HG03025 (cell line): Measurements from ENCODE around the gene GXYLT1.
"Not testable (repeated sequence)": the region's sequence is repeated elsewhere in the genome, so short reads cannot be mapped to it uniquely, and the experiment has no call there.

Experiments used
- ATAC-seq: cut with Tn5 transposase; IDR thresholded peaks from one replicate; pipeline ENCODE4 v1.9.1; 2021; ENCODE audit warnings: mild to moderate bottlenecking, moderate library complexity; ENCODE audit not compliant: unreplicated experiment, low FRiP score

GXYLT1 gene, protein sequence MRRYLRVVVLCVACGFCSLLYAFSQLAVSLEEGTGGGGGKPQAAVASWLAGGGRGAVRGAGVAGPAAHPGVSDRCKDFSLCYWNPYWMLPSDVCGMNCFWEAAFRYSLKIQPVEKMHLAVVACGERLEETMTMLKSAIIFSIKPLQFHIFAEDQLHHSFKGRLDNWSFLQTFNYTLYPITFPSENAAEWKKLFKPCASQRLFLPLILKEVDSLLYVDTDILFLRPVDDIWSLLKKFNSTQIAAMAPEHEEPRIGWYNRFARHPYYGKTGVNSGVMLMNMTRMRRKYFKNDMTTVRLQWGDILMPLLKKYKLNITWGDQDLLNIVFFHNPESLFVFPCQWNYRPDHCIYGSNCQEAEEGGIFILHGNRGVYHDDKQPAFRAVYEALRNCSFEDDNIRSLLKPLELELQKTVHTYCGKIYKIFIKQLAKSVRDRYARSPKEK

DNA sequence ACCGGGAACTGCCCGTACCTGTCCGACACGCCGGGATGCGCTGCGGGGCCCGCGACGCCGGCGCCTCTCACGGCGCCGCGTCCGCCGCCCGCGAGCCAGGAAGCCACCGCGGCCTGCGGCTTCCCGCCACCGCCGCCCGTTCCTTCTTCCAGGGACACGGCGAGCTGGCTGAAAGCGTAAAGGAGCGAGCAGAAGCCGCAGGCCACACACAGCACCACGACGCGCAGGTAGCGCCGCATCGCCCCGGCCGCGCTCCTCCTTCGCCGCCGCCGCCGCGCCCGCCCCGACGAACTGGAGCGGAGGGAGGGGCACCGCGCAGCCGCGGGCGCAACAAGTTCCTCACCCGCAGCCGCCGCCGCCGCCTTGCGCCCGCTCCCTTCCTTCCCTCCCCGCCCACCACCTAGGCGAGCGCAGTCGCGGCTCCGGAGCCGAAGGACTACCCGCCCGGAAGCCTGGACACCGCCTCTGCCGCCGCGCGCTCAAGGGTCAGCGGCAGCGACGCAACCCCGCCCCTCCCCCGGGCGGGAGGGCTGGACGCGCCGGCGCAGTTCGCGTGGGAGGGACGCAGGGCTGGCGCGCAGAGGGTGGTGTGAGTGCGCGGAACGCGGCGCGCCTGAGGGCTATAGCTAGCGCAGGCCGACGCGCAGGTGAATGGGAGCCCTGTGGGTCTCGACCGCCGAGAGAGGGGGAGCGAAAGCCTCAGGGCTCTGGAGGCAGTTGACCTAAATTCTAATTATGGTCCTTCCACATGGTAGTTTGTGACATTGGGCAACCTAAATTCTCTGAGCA, at the start of gene GXYLT1:
TSS of gene GXYLT1 (minus strand) at position 467 of the 789 bp plus-strand sequence. CDS start at position 239, 228 bp downstream.
- peak; percentile 91 for ATAC-seq

DNA sequence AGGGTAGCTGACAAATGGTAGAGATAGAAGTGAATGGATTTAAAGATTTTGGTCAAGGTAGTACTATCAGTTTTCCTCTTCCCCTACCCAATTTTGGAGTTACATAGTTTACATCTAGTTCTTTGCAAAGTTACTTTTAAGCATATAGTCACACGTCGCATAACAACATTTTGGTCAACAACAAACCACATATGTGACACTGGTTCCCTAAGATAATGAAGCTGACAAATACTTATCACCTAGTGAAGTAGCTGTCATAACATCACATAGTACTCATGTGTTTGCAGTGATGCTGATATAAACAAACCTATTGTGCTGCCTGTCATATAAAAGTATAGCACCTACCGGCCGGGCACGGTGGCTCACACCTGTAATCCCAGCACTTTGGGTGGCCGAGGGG, 48.0 kb upstream of the GXYLT1 start:
- no peak for ATAC-seq

DNA sequence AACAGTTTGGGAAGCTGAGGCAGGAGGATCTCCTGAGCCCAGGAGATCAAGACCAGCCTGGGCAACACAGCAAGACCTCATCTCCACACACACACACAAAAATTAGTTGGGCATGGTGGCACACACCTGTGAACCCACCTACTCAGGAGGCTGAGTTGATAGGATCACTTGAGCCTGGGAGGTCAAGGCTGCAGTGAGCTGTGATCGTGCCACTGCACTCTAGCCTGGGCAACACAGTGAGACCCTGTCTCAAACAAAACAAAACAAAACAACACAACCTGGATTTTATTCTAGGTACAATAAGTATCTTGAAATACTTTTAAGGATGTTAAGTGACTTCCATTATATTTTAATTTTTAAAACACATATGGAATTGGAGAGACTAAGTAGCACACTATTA, 47.6 kb upstream of the GXYLT1 start:
- ATAC-seq, result no peak

DNA sequence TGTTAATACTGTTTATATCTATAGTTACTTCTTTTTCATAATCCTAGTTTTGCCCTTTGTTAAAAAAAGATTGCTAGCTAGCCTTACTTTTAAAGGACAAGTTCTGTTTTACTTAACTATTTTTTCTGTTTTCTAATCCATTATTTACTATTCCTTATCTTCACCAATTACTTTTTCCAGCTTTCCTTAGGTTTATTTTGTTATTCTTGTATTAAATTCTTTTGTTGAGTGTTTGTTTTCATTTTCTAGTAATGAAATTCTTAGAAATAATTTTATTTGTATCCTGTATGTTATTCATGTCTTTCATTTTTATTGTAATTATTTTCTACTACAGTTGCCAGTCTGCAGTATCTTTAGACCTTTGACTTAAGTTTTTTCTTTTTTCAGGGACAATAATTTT, 45.7 kb upstream of the GXYLT1 start:
- ATAC-seq, result no peak

DNA sequence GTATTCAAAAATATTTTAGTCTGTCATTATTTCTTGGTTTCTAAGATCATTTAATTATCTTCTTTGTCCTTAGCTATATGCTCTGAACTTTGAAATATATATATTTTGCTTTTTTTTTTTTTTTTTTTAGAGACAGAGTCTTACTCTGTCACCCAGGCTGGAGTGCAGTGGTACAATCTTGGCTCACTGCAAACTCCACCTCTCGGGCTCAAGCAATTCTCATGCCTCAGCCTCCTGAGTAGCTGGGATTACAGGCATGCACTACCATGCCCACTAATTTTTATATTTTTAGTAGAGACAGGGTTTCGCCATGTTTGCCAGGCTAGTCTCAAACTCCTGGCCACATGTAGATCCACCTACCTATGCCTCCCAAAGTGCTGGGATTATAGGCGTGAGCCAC, 43.6 kb upstream of the GXYLT1 start:
- ATAC-seq, result not testable (repeated sequence)

DNA sequence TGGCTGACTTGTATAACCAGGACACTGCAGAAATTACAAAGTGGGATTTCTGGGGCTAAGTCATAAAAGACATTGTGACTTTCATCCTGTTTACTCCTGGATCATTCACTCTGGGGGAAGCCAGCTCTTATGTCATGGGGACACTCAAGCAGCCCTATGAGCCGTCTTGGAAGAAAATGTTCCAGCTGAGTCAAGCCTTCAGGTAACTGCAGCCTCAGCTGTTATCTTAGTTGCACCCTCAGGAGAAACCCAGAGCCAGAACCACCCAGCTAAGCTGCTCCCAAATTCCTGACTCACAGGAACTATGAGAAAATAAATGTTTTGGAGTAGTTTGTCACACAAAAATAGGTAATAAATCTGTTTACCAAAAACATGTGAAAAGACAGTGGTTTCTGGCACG, 43.1 kb upstream of the GXYLT1 start:
- no peak for ATAC-seq

DNA sequence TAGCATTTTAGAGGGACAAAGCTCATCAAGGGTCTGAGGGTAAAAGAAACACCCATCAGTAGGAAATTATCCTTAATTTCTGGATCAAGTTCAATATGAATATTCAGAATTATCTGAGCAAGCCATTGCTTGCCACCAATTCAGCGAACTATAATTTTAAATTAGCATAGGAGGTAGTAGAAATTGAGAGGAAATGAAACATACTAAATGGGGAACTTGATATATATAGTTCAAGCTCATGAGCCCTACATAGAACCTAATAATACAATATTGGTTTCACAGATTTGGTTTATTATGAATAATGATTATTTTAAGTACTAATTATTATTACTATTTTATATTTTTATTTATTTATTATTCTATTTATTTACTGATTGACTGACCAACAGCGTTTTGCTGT, 42.1 kb upstream of the GXYLT1 start:
- no peak for ATAC-seq

DNA sequence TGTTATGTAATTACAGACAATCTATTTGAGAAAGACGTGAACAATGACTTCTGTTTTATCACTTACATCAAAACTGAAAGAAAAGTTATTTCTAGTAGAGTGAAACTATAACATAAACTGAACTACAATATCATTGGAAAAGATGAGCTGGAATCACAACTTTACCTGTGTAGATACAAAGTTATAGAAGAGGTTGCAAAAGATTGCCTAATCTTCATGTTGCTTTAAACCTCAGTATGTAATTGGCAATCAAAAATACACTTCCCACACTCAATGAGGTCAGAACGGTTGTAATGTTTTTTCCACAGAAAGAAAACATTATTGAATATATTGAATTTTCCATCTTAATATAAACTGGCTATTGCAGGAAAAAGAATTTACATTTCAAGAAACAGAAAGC, 37.7 kb upstream of the GXYLT1 start:
- no peak for ATAC-seq

DNA sequence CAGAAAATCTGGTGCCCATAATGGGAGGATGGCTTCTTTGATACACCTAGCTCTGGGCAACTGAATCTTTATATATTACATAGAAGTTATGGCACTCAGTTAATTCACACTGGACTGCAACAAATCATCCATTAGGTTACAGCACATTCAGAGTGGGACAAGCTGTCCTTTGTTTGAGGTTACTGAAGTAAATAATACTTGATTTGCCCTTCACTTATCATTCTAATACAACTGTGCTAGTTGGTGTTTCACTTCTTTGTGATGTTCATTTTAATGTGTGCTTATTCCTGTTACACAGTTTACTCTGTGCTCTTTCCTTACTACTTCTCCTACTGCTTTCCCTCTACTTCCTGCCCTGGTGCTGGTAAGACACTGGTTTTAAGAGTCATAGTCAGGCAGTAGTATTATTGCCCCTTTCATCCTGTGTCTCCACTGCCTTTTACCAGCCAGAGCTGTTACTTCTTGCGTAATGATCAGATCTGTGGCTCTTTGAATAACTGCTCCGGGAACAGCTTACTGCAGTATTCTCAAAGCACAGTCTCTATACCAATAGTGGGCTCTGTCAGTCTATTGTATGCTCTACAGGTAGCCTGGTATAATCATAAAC, 36.4 kb upstream of the GXYLT1 start:
- ATAC-seq, result no peak

DNA sequence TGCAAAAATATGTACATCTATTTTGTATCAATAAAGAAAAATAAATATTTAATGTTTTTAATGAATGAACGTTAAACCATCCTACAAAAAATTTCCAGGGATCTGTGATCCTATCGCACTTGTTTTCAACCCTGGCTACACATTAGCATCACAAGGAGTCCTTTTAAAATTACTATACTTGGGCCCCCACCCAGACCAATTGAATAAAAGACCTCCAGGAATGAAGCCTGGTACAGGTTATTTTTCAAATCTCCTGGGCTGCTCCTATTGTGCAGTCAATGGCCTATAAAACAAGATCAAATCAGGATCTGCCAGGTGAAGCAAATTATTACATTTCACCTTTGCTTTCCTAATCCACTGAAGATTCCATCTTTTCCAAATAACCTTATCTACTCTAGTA, 33.4 kb upstream of the GXYLT1 start:
- ATAC-seq, result no peak

DNA sequence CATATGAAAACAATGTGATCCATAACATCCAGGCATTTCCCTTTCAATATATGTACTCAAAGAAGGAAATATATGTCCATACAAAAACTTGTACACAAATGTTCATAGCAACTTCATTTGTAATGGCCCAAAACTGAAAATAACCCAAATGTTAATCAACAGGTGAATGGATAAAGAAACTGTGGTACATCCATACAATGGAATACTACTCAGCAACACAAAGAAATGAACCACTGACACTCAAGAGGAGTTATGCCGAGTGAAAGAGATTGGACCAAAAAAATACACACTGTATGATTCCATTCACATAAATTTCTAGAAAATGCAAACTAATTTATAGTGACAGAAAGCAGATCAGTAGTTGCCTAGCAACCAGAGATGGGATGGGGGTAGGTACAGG, 30.3 kb upstream of the GXYLT1 start:
- no peak for ATAC-seq

DNA sequence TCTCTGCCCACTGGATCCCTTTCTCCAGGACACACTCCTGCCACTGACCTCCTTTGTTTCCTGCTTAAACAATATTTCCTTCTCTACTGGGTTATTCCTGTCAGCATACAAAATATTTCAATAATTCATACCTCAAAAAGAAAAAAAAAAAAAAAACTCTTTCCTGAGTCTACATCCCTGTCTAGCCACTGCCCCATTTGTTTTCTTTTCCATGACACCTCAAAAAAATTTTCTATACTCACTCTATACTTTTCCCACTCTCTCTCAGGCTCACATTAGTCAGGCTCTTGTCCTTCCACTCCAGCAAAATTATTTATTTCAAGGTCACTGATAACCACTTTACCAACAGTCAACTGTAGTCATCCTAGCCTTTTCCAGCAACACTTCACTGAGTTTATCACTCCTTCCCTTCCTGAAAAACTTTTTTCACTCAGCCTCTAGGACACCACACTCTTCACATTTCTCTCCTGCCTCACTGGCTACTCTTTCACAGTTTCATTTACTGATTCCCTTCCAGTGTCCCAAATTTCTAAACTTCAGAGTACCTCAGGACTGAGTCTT, 29.4 kb upstream of the GXYLT1 start:
- ATAC-seq, result no peak

DNA sequence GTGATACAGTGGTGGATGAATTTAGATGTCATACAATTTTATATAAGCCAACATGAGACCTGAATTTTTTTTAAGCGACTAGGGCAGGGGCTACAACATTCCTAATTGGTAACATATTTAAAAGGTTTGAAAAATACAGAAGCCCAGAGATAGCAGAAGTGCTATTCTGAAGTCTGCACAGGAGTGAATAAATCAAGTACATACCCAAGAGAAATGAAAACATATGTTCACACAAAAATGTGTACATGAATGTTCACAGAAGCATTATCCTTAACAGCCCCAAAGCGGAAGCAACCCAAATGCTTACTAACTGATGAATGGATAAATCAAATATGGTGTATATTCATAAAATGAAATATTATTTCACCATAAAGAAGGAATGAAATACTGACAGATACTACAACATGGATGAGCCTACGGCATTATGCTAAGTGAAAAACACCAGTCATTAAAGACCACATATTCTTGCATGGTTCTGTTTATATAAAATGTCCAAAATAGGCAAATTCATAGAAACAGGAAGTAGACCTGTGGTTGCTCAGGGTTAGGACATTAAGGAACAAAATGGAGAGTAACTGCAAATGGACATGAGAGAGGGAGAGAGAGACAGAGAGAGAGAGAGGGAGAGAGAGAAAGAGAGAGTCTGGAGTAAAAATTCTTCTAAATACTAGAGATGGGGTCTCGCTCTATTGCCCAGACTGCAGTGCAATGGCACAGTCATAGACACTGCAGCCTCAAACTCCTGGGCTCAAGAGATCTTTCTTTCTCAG, 28.0 kb upstream of the GXYLT1 start:
- no peak for ATAC-seq

DNA sequence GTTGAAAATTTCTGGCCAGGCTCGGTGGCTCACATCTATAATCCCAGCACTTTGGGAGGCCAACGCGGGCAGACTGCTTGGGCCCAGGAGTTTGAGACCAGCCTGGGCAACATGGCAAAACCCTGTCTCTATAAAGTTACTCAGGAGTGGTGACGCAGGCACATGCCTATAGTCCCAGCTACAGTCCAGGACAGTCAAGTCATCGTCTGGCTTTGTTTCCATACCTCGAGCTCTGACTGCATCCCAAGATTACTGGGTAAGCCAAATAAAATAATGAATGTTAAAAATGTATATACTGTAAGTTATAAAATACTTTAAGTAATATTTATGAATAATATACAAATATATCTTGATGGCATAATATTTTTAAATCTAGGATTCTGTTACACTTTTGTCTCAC, 23.0 kb upstream of the GXYLT1 start:
- ATAC-seq, result no peak

DNA sequence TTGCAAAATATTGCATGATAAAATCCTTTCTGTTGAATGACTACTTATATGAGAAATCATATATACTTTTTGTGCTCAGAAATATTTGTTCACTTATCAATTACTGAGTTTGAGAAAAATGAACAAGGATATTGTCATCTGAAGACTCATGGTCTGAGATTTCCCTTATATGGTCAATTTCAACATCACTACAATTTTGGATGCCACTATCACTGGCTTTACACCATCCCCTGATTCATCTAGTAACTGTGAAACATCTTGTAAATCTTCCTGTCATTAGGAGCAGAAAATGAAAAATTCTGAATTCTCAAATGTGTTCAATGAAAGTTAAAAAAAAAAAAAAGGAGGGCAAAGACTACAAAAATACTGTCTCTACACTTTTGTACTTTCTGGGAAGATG, 21.8 kb upstream of the GXYLT1 start:
- no peak for ATAC-seq

DNA sequence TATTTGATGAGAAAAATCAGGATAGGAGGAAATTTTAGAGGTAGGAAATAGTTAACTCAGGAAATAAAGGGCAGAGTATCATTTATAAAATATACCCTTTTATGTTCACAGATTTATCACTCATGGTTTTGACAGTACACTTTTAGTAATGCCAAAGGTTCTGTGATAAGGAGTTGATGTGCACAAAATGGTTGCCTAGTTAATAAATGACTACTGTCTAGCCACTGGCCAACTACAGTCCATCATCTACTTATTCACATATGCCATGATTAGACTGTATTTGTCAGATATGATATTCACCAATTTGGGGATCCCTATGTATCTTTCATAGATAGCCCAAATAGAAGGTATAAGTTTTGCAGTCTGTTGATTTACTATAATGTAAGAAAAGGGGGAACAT, 19.2 kb upstream of the GXYLT1 start:
- ATAC-seq, result no peak

DNA sequence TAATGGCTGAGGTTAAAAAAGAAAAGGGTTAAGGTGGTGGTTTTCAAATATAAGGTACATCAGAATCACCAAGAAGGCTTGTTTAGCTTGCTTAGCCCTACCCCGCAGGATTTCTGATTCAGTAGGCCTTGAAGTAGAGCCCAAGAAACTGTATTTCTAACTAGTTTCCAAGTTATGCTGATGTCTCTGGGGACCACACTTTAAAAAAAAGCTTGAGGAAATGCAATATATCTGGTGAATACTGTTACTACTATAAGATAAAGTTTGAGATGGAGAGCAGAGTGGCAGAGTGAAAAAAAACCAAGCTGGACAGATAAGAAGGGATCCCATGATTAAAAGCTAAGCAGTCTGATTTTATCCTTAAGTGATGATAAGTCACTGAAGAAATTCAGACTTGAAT, 18.3 kb upstream of the GXYLT1 start:
- no peak for ATAC-seq

DNA sequence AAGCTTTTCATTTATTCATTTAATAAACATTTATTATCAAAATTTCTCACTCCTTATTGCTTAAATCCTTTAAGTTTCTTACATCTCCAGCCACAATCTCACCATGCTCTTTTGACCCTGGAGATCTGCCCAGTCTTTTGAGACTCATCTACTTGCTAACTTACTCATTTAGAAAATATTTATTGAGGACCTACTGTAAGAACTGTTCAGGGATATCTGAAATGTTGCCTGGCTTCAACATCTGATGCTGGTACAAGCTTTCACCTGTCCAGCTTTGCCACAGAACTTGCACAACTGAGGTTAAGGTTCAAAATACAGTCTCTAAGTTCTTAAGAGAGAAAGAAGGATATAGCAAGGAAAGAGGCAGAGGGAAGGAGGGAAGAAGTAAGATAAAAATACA, 17.5 kb upstream of the GXYLT1 start:
- ATAC-seq, result no peak

DNA sequence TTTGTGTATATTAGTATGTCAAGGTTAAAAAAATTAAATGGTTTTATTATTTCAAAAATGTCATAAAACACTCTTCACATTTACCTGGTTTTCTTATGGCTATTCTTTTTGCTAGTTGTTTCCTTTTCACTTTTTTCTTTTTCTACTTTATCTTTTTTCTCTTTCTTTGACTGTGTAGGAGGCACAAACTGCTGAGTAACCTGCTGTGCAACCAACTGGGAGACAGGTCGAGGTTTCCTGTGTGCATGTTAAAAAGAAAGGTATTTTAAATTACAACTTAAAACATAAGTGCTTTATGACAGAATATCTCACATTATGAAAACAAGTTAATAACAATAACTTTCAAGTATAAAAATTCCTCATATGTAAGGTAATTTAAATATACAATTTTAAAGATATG, 16.9 kb upstream of the GXYLT1 start:
- ATAC-seq, result no peak

DNA sequence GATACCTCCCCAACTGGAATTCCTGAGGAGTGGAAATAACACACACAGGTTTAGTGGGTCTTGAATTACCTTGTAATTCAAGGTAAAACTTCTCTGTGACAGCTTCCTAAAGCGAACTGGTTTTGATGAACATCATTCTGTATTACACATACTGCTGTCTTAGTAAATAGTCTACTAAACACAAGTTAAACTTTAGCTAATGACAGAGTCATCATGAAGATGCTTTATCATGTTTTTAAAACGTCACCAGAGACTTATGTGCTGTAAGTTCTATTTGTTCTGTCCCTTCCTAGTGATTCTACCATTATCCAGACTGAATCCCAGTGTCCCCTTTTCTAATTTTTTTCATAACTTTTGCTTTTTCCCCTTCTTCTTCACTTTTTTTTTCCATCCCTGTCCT, 11.6 kb upstream of the GXYLT1 start:
- ATAC-seq, result no peak
